Sigmoid colon (tissue), 7 donors: ENCODE data around the gene GAGE13. TPM values are rescaled to one million over a fixed set of nuclear protein-coding genes. Genes with fewer than 3 reads are reported as not detected.
"Not testable (repeated sequence)": the region's sequence is repeated elsewhere in the genome, so short reads cannot be mapped to it uniquely, and the experiment has no call there.

ENCODE experiments used
- DNase-seq: peaks from one replicate; pipeline ENCODE4 v3.0.0-alpha.2; 2019
- H3K27ac ChIP-seq, 4 donors: fragments of 200-600 bp; sonication (generic); one replicate each; pipeline ENCODE4 v1.5.1; 2016 to 2019; ENCODE audit warnings: mild to moderate bottlenecking in 1 of 4
- H3K27me3 ChIP-seq, 3 donors: fragments of 200-600 bp; sonication (generic); one replicate each; pipeline ENCODE4 v1.5.1; 2019; ENCODE audit warnings: mild to moderate bottlenecking in 1 of 3
- H3K36me3 ChIP-seq, 4 donors: fragments of 200-600 bp; sonication (generic); one replicate each; pipeline ENCODE4 v1.5.1; 2016 to 2019
- H3K4me1 ChIP-seq, 4 donors: fragments of 200-600 bp; sonication (generic); one replicate each; pipeline ENCODE4 v1.5.1; 2017 to 2019
- H3K4me3 ChIP-seq, 4 donors: fragments of 200-600 bp; sonication (generic); one replicate each; pipeline ENCODE4 v1.5.1; 2017 to 2019; ENCODE audit warnings: mild to moderate bottlenecking in 2 of 4, moderate library complexity in 1 of 4
- H3K9me3 ChIP-seq, 4 donors: fragments of 200-600 bp in 3 of 4; sonication (generic) in 3 of 4; one replicate each; pipeline versions ENCODE4 v1.5.1 to v1.6.1; 2013 to 2019
- CTCF ChIP-seq, 4 experiments: fragments of 450-650 bp in 3 of 4; fragments of 200-600 bp in 1 of 4; IDR thresholded peaks; one replicate each; pipeline ENCODE4 v1.5.1; 2016 to 2019; ENCODE audit warnings: antibody characterized with exemption in 4 of 4, mild to moderate bottlenecking in 3 of 4, moderate library complexity in 2 of 4
- EP300 ChIP-seq, 4 donors: sonication (generic); formaldehyde crosslinking; IDR thresholded peaks; one replicate each; pipeline ENCODE4 v1.6.1; 2017; ENCODE audit warnings: antibody characterized with exemption in 4 of 4
- POLR2A ChIP-seq, 2 donors: fragments of 450-650 bp; IDR thresholded peaks; one replicate each; pipeline ENCODE4 v1.6.1; 2016; ENCODE audit warnings: antibody characterized with exemption in 2 of 2, mild to moderate bottlenecking in 2 of 2, moderate library complexity in 2 of 2
- POLR2AphosphoS5 ChIP-seq, 4 donors: sonication (generic); formaldehyde crosslinking; IDR thresholded peaks; one replicate each; pipeline ENCODE4 v1.6.1; 2017; ENCODE audit warnings: antibody characterized with exemption in 4 of 4
- WGBS, 2 donors: extraction: QIAGEN DNeasy Blood & Tissue Kit; methylation state at CpG; one replicate each; pipeline ENCODE4 v1.1.7; 2013; 5-methylcytosine and 5-hydroxymethylcytosine counted together
- intact Hi-C: fragments of 100-400 bp; cut with DNase I; formaldehyde crosslinking; loops from one replicate; pipeline ENCODE4 v1.15.1; 2023
- polyA plus RNA-seq, 3 donors: library from polyadenylated mRNA; stranded (reverse); fragments of 200-250 nt; gene quantifications; one replicate each; pipeline ENCODE4 v1.2.3, GENCODE V29; 2013
- total RNA-seq, 4 donors: library from RNA; depleted of rRNA; stranded (reverse); fragments of >200 nt; gene quantifications; one replicate each; pipeline ENCODE4 v1.1.0, GENCODE V29; 2016
- donor health status: healthy with polysubstance abuse.
- donor health status: Bipolar disorder and iron deficiency.
- donor health status: healthy.

The GAGE13 gene
- total and polyA plus RNA-seq, 7 donors, result not detected

DNA sequence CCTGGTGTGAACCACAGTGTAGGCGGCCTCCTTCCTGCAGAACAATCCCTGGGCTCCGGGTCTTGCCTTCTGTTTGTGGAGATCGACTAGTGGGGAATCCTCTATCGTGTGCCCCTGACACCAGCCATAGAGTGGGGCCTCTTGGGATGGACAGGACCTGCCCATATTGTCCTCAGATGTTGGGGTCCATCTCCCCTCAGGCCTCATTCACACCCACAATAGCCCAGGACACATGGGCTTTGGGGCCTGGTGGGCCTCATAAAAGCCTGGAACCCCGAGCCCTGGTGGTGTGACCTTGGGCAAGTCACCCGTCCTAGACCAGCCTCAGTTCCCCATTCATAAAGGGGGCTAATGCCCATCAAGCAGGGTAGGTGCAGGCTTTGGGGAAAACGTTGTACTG, 41.2 kb upstream of the GAGE13 start:
- Histone ChIP-seq H3K4me1 (no peaks in the 10 kb centered on the region), H3K4me3 (no peak overlapping the region), H3K36me3 (no peaks in the 10 kb centered on the region), H3K9me3 (no peaks in the 10 kb centered on the region), H3K27ac (no peak overlapping the region), H3K27me3 (no peaks in the 10 kb centered on the region)
- WGBS, 2 donors, result 68 to 74% methylated on average over 7 of the region's 7 CpGs
- TF ChIP-seq POLR2AphosphoS5 (IDR thresholded peaks at IDR 0.05) (no peak), POLR2A (IDR thresholded peaks at IDR 0.05) (no peak), EP300 (IDR thresholded peaks at IDR 0.05) (no peak), CTCF (IDR thresholded peaks at IDR 0.05) (no peak)
- intact Hi-C loops, result loop anchor here (5.0 kb wide), 1 partner anchor 462 kb away; no protein-coding TSS in a partner anchor
- no peak for DNase-seq

- TF ChIP-seq POLR2A (IDR thresholded peaks at IDR 0.05) (no peak), CTCF (IDR thresholded peaks at IDR 0.05) (peak in 3 of 4 experiments; percentile 47 to 57 (median 53))
- DNase-seq, result no peak
- WGBS, 2 donors, result 17 to 26% methylated on average over 11 of the region's 11 CpGs
- Histone ChIP-seq H3K9me3 (no peaks in the 10 kb centered on the region), H3K4me3 (no peak overlapping the region), H3K27me3 (no peaks in the 10 kb centered on the region), H3K27ac (no peak overlapping the region), H3K36me3 (no peaks in the 10 kb centered on the region), H3K4me1 (no peaks in the 10 kb centered on the region)
- intact Hi-C loops, result loop anchor here (5.0 kb wide), 1 partner anchor 461 kb away; no protein-coding TSS in a partner anchor
These were observed 39.6 kb upstream of the GAGE13 start for GRCh38 chrX:49291615-49292337.

GRCh38 chrX:49292400-49293362, 38.7 kb upstream of the GAGE13 start:
- no peaks in the 10 kb centered on the region for H3K4me1 ChIP-seq
- intact Hi-C loops, result loop anchor here (5.0 kb wide), 1 partner anchor 460 kb away; no protein-coding TSS in a partner anchor
- H3K36me3 ChIP-seq, result no peaks in the 10 kb centered on the region
- no peaks in the 10 kb centered on the region for H3K27me3 ChIP-seq
- H3K9me3 ChIP-seq, result no peaks in the 10 kb centered on the region
- no peak for DNase-seq
- TF ChIP-seq POLR2AphosphoS5 (IDR thresholded peaks at IDR 0.05) (no peak), POLR2A (IDR thresholded peaks at IDR 0.05) (no peak), CTCF (IDR thresholded peaks at IDR 0.05) (no peak), EP300 (IDR thresholded peaks at IDR 0.05) (no peak)
- WGBS, 2 donors, result 82 to 88% methylated on average over 17 of the region's 17 CpGs
- no peak overlapping the region for H3K4me3 ChIP-seq
- H3K27ac ChIP-seq, result no peak overlapping the region

DNA sequence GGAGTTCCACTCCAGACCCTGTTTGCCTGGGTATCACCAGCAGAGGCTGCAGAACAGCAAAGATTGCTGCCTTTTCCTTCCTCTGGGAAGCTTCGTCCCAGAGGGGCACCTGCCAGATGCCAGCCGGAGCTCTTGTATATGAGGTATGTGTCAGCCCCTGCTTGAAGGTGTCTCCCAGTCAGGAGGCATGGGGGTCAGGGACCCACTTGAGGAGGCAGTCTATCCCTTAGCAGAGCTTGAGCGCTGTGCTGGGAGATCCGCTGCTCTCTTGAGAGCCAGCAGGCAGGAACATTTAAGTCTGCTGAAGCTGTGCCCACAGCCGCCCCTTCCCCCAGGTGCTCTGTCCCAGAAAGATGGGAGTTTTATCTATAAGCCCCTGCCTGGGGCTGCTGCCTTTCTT, 32.1 kb upstream of the GAGE13 start:
- H3K9me3 ChIP-seq, H3K36me3 ChIP-seq, H3K27me3 ChIP-seq, H3K27ac ChIP-seq, intact Hi-C loops, H3K4me1 ChIP-seq, H3K4me3 ChIP-seq, DNase-seq: not testable (repeated sequence)
- WGBS, 2 donors, result 96 to 97% methylated on average over 5 of the region's 5 CpGs

- Histone ChIP-seq H3K9me3 (no peaks in the 10 kb centered on the region), H3K27ac (no peak overlapping the region), H3K4me1 (no peaks in the 10 kb centered on the region), H3K36me3 (no peaks in the 10 kb centered on the region), H3K4me3 (no peak overlapping the region), H3K27me3 (no peaks in the 10 kb centered on the region)
- no peak for TF ChIP-seq CTCF (IDR thresholded peaks at IDR 0.05)
- no peak for TF ChIP-seq POLR2A (IDR thresholded peaks at IDR 0.05)
- TF ChIP-seq EP300 (IDR thresholded peaks at IDR 0.05), result no peak
- TF ChIP-seq POLR2AphosphoS5 (IDR thresholded peaks at IDR 0.05), result no peak
- intact Hi-C loops, result no loop called here
- 75 to 82% methylated on average over 1 of the region's 1 CpG for WGBS, 2 donors
- DNase-seq, result no peak
These were observed 30.7 kb upstream of the GAGE13 start for GRCh38 chrX:49300703-49301102.
